Glomerular endothelial cell (primary cell): ENCODE results near the gene ARAP3. TPM values are rescaled to one million over a fixed set of nuclear protein-coding genes. Genes with fewer than 3 reads are reported as not detected.

Experiments
- DNase-seq: peaks from one replicate; pipeline ENCODE4 v3.0.0-alpha.2; 2011; ENCODE audit warnings: low read depth, low spot score; ENCODE audit errors: extremely low read depth
- total RNA-seq: library from RNA; depleted of rRNA; stranded (reverse); fragments of >200 nt; gene quantifications from 2 replicates; pipeline ENCODE4 v1.2.3, GENCODE V29; 2015

Gene ARAP3
- total RNA-seq, 1 donor from 2014 or later = 69.0 TPM

DNA sequence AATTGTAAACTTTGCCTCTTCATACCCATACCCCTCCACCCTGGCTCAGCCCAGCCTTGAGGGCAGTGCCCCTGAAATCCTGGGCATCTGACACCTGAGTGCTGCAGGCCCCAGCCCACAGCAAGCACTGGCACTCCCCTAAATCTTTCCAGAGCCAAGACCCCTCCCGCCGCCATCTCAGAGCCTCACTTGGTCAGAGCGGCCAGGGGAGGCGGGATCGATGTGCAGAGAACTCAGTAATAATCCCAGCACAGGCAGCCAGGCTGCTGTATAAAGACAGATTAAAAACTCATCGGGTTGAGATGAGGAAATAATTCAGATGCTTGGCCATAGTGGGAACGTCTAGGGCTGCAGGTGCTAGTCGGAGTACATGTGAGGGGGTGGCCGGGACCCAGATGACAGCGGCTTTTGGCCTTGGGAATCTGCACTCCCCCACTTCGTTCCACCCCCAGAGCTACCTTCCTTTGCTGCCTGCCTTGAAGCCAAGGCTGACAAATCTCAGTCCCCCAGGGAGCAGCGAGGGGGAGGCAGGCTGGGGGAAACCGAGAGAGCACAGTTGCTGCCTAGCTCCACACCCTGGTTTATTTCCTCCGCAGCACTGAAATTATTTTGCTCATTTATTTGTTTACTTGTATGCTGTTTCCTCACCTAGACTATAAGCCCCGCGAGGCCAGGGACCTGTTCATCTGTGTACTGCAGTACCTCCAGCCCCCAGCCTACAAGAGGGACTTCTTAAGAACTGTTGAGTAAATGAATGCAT lies 19.5 kb upstream of the ARAP3 start:
- DNase-seq = no peak

DNA sequence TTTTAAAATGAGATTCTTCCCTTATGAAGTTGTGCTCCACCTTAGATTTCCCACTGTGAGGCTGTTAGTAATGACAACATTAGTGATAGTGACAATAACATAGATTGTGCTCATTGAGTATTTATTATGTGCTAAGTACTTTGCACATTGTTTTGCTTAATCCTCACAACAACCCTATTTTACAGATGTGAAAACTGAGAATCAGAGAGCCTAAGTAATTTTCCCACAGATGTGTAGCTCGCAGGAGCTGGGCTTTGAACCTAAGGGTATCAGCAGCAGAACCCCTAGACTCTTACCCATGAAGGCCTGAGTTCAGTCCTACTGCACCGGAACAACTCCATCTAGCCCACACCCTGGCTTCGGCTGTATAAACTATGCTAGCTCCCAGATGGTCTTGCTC lies 15.6 kb upstream of the ARAP3 start:
- DNase-seq = no peak

- no peak for DNase-seq
Observed at GRCh38 chr5:141696431-141696830, 14.4 kb upstream of the ARAP3 start.

GRCh38 chr5:141695627-141696215 lies 13.7 kb upstream of the ARAP3 start:
- no peak for DNase-seq

DNA sequence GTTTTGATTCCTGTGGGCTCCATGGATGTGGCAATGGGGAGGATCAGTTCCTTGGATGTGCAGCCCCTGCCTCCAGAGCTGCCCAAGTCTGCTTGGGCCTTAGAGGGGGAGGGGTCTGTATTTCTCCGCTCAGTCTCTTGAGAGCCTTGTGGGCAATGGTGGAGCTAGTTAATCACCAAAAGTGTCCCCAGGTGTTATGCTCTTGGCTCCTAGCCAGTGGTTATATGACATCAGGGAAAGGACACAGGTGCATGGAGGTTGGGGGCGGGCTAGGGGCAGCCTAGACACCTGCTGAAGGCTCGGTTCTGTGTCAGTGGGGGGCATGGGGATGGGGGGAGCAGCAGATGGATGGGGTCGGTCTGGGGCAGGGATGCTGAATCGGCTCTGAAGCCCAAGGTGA lies 12.4 kb upstream of the ARAP3 start:
- no peak for DNase-seq

- DNase-seq = no peak
Observed at GRCh38 chr5:141692919-141693725, 11.1 kb upstream of the ARAP3 start.

DNA sequence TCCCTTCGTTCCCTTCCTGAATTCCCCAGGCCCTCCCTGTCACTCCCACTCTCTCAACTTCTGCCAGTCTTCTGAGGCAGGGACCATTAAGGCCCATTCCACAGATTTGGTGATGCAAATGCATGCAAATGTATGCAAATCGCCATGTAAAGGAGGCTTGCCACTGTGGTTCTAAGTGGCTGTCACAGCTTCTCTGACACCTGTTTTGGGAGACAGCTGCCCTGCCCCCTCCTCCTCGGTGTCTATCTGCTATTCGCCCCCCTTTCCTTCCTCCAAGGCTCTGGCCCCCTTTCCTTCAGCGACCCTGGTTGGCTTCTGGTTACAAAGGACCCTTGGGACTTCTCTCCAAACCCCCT lies 10.5 kb upstream of the ARAP3 start:
- no peak for DNase-seq

- DNase-seq = peak; percentile 34
Observed at GRCh38 chr5:141691867-141692532, 10.0 kb upstream of the ARAP3 start.

DNA sequence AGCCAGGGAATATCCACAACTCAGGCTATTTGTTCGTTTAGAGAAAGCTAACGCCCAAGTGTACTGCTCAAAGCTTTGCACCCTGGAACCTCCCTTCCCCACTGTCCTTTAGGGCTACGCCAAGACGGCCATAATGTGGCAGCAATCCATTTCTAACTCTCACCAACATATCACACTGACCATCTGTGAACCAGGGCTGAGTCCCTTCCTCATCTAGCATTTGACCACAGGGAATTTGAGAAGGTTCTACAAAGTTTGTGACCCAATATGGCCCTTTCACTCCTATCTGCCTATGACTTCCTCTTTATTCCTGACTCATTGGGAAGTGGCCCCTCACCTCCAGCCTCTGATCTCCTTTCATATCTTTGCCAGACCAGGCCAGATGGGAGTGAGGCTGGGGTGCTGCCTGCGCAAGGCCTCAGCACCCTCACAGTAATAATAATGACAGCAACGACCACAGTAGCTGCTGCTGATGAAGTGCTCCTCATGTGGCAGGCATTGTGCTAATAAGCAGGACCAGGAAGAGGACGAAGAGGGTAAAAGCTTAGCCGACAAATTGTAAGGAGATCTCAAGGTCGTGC lies 9.3 kb upstream of the ARAP3 start:
- DNase-seq = no peak

DNA sequence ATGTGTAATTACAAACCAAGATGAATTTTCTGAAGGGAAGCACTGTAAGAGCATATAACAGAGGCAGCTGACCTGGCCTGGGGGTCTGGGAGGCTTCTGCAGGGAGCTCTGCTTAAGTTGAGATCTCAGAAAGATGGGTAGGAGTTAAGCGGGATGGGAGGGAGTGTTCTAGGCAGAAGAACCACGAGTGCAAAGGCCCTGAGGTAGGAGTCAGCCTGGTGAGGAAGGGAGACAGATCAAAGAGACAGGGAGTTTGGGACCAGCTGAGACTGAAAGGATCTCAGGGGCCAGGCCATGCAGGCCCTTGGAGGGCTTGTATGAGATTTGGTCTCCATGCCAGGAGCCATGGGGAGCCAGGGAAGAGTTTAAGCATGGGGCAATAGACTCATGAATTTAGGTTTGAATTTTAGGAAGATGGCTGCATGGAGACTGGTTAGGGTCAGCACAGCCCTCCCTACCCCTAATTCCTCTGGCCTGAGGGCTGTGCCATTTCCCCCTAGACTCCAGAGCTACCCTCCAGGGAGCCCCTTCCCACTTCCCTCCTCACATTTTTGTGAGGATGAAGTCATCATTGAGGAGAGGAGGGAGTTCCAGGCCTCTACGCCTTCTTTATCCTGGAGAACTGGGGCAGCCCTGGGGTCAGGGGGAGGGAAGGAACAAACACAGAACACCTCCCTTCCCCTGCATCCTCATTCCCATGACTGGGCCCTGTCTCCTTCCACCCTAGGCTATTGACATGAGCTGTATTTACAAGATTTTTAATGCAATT lies 4.8 kb upstream of the ARAP3 start:
- no peak for DNase-seq

DNA sequence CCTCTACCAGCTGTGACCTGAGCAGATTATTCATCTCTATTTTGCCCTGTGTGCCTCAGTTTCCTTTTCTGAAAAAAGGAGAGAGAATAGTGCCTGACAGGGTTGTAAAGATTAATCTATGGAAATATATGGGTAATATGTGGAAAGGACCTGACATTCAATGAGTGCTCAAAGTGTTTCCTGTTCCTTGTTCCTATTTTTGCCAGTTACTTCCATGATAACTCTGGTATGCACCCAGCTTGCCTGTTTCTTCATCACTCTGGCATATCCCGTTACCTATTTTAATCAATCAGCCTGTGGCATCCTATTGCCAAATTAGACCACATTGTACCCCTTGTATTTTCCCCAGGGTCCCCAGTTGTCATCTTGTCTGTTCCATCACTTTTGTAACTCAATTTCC lies 3.6 kb upstream of the ARAP3 start:
- DNase-seq = no peak

DNA sequence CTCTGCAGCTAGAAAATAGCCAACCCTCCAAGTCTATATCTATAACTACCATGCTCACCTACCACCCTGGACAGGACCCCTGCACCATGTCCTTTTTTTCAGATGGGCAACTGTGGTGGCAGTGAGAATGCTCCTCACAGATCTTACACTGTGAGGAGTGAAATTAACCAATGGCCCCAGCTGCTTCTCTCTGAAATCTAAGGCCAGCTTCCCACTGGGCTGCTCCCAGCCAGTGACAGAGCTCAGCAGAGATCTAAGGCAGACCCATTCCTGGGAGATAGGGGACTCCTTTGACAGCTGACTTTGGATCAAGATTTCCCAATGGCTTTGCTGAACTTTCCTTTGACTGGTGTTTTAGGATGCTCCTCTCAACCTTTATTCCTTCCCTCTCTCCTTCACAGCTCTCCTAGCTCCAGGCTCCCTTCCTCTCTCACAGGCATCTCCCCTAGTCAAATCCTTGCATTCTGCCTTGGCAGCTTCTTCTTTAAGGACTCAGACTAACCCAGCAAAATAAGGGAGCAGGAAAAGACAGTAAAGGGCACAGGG lies 1.6 kb upstream of the ARAP3 start:
- DNase-seq = no peak

GRCh38 chr5:141681295-141681694 lies 735 bp downstream of the ARAP3 start:
- DNase-seq = no peak

DNA sequence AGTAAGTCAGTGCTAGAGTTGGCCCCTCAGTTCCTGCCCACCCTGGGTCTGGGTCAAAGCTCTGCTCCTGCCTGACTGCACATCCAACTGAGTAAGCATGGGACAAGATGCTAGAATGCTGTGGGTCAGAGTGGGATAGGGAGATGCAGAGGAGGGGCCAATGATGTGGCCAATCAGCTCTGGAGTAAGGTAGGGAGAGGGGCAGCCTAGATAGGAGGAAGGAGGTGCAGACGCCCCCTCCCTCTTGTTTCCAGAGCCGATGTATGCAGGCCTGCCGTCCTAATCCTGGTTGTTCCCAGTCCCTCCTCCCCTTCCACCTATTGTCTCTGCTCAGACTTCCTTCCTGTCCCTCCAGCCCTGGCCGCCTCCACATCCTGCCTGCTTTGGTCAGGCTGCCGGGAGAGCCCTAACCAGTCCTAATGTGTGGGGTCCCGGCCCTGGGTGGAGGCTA lies 1.3 kb downstream of the ARAP3 start:
- no peak for DNase-seq

GRCh38 chr5:141680178-141680577 lies 1.9 kb downstream of the ARAP3 start:
- DNase-seq = no peak

DNA sequence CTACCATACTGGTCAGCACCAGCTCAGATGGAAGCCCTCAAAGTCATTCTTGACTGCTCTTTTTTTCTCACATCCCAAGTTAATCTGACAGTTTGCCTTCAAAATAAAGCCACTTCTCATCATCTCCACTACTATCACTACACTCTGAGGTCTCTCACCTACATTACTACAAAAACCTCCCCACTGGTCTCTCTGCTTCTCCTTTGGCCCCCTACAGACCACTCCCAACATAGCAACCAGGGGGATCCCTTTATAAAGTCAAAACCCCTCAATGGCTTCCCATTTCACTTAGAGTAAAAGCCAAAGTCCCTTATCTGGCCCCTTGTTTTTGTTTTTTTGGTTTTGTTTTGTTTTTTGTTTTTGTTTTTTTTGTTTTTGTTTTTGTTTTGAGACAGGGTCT lies 4.6 kb downstream of the ARAP3 start:
- no peak for DNase-seq

DNA sequence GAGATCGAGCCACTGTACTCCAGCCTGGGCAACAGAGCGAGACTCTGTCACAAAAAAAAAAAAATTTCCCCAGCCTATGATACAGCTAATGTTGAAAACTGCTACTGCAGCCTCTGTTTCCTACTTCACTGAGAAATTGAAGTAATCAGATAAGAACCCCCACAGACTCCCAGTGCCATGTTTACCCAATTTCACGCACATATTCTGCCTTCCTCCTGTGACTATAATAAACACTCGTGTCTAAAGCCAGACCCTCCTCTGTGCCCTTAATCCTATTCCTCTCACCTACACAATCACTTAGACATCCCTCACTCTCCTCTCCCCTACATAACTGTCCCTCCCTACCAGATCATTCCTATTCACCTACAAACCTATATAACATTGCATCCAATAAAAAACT lies 6.4 kb downstream of the ARAP3 start:
- no peak for DNase-seq

GRCh38 chr5:141674747-141675146 lies 7.3 kb downstream of the ARAP3 start:
- no peak for DNase-seq

DNA sequence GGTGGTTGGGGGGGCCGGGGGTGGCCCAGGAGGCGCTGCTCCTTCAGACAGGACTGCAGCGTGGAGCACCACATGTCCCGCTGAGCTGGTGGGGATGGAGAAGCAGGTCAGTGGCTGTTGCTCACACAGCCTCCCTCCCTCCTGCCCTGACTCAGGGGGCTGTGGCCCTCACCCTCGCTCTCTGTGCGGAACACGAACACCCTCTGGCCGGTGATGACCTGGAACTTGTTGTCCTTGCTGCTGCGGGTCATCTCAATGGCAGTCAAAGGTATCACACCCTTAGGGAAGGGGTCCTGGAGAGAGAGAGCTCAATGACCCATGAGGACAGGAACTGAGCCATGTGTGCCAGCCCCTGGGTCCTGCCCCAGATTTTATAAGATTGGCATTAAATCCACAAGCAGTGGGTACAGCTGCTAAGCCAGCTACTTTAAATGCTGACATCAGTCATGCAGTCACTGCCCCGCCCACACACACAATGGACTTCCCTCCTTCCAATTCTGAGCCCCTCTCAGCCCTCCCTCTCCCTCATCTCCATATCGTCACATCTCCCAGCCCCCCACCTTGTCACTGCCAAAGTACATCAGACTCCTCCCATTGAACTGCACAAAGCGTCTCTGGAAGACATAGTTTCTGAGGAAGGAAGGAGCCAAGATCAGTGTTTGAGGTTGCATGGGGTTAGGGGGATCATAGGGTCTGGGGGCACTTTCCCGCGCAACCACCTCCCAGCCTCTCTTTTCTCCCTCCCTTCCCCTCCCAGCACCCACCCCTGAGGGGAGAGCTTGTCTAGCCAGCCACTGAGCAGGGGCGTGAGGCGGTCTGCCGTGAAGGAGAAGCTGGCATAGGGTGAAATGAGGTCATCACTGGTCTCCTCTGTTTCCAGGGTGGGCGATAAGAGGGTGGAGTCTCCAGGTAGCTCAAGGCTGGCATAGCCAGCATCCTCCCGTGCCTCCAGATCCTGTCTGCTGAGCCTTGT lies 8.9 kb downstream of the ARAP3 start:
- DNase-seq = no peak
